HG03135 (cell line): ENCODE data around the gene LHX6.

Experiments used
- ATAC-seq: cut with Tn5 transposase; IDR thresholded peaks from one replicate; pipeline ENCODE4 v1.9.1; 2021; ENCODE audit warnings: mild to moderate bottlenecking, moderate library complexity; ENCODE audit not compliant: unreplicated experiment

LHX6 gene

DNA sequence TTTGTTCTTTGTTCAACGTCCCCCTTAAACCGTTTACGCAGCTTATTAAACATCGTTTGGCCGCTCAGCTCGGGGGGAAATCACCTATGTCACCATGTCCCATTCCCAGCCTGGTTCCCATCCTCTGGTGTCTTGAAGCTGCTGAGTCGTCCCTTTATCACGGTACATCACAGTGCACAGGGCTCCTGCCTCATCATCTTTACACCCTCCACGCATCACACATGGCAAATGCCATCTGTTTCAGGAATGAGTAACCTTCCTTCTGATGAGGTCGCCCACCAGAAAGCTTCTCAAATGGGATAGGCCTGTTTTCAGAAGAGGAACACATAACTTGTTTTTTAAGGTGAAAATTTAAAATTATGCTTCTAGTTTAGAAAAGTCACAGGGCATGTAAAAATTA, 7.9 kb upstream of the LHX6 start:
- no peak for ATAC-seq

DNA sequence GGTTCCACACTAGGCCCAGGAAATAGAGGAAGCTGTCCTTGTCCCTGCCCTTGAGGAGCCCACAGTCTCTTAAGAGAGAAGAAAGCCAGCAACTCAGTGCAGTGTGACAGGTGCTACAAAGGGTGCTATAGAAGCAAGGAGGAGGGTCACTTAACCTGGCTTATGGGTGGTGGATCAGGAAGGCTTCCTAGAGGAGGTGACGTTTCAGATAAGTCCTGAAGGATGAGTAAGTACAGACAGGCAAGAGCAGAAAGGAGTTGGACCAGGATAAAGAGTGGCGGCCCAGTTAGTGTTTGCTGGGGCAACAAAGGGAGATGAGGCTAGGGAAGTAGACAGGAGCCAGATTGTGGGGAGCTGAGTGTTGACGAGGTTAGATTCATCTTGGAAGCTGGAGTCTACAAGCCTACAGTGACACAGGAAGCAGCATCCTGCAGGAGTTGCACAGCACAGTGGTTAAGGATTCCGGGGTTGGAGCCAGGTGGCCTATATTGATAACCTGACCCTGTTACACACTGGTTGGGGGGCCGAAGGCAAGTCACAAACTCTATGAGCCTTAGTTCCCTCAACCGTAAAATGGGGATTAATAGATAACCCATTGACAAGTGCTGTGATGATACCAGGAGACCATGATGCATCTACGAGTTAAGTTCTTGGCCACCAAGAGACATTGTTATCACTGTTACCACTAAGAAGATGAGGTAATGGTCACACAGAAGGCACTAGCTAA, 5.4 kb upstream of the LHX6 start:
- no peak for ATAC-seq

DNA sequence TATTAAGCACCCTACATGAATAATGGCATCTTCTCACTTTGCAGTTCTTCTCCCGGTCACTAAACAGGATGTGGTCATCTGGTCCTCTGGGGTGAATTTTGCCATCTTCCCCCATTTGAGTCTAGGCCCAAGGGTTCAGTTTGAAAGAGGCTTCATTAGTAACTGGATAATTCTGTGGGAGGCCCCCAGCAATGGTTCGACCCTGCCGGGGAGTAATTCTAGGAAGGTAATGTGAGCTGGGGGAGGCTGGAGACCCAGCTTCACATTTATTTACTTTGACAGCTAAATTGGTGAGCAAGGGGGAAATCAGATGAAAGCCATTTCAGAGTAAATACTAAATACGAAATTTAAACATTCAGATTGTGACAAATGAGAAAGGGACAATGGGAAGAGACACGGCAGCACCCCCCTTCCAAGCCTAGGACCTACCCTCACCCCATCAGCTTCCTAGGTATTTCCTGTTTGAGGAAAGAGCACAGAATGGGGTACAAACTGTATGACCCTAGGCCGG, 4.1 kb upstream of the LHX6 start:
- ATAC-seq: no peak

DNA sequence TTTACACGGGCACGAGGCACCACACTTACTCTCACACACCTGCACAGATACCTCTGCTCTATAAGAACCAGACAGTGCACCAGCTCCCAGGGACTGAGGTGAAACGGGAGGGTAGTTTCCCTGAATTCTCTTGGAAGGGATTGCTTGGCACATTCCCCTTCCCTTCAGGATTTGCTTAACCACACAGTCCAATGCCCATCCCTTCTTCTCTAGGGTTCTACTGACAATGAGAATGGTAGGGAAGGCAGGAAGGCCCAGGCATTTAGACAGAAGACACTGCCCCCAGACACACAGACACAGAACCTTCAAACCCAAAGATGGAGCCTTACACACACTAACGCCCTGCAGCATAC, 704 bp upstream of the LHX6 start:
- ATAC-seq: no peak

DNA sequence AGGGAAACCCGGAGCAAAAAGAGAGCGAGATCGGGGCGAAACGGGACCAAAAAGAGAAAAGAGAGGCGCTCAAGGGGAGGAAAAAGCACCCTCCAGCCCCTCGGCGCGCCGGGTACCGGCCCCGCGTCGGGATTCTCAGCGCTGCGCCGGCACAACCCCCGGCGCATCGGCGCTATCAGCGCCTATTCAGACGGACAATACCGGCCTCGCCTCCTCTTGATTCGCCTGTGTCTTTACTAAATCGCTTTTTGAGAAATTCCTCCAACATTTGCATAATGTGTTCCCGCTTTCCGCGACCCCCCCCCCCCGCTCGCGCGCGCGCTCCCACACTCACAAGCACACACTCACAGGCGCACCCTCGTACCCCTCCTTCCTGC, 578 bp downstream of the LHX6 start:
- ATAC-seq: no peak

DNA sequence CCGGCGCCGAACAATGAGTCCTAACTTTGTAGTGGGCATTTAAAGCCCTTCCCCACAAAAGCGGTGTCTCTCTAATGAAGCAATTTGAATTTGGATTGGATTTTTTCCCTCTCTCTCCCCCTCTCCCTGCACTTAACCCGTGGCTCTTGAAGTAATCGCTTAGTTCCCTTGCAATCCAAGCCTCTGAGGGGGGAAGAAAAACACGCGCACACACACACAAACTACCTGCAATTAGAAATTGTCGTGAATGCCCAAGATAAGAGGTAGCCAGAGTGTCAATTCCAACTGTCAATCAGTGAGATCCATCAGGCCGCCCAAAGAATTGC, 1.2 kb downstream of the LHX6 start:
- ATAC-seq: no peak

DNA sequence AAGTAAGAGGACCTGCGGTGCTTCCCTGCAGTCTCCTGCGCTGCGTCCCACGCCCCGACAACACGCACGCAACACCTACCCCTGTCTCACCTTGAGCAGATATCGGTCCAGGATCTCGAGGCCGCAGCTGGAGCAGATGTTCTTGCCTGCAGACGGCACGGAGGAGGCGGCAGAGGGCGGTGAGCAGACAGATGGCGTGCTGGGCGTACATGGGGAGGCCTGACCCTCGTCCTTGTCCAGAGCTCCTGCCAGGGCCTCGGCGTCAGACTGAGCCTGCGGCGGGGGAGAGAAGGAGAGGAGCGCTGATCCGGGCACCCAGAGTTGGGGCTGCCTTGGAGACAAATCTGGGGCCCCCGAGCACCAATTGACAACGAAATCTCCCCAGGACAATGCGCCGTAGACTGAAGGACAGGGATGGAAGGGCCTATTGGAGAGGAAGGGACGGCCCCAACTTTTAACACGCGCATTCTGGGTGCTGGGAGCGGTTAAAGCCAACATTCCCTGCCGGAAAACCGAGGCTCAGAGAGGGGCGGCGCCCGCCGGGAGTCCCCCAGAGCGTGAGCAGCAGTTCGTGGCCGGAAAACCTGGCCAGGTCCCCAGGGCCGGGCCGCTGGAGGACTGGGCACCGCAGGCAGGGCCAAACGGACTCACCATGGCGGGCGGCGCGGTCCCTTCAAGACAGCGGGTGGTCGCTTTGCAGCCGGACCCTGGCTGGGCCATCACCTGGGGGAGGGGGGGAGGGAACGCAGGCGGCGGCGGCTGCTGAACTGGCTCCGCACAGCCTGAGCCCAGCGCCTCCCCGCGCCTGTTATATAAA, 1.8 kb downstream of the LHX6 start:
- no peak for ATAC-seq

DNA sequence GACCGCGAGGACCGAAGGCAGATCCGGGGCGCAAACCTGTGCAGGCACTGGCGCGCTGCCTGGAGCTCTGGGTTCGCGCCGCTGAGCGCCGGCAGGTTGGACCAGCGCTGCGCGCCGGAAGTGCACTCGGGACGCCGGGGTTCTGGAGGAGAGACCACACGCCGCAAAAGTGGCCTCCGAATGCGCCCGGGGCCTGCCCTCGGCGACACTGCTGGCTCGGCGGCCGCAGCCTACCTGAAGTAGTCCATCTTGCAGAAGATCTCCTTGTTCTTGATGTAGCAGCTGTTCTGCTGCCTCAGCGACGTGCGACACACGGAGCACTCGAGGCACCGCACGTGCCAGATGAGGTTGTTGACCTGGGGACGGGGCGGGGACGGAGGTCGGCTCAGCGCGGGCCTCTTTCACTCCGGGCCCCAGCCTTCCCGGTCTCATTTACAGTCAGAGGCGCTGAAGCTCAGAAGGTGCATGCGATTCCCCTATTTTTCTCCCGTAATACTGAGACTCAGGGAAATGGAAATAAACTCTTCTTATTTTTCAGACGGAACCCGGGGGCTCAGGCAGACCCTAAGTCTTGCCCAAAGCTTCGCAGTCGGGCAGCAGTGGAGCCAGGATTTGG, 2.5 kb downstream of the LHX6 start:
- no peak for ATAC-seq

DNA sequence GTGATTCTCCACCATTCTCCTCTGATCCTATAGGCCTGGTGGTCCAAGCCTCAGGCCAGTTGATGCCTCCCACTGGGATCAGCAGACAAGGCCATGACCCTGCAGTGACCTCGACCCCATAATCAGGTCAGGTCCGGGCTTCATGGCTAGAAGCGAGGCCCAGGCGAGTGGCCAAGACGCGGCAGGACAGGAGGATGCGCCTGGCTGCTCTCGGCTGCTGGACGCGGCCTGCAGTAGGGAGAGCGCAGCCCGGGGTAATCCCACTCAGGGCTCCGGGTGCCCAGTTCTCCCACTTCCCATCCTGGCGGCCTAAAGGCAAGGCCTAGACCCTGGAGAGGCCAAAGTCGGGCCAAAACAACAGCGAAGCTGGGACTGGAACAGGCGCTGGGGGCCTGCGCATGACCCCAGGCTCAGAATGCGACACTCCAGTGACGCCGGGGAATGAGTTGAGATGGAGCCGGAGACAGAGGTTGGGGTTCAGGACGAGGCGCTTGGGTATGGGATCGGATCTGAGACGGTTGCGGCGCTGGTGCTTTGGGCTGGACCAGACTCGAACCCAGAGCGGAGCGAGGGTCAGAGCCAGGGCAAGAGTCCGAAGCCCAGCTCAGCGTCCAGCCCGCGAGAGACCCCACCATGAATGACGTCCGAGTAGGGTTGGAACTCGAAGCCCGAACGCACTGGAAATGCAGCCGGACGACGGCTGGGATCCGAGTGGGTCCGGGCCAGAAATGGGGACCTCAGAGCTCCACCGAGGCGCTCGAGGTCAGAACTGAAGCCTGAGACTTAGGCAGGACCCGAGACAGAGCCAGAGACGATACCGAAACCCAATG, 3.2 kb downstream of the LHX6 start:
- no peak for ATAC-seq

DNA sequence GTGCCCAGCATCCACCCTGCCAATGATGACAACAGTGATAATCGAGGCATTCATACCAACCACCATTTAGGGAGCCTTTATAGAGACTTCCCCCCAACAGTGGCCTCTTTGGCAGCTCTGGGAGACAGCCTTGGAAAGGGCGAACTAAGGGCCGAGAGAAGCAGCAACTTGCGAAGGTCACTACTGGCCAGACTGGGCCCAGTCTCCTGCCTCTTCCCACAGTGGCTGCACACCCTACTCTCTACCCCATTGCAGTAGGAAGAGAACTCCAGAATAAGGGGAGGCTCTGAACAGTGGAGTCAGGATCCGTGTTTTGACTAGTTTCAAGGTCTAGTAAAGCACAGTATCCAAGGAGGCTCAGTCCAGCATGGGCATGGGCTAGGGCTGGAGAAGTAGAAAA, 5.3 kb downstream of the LHX6 start:
- no peak for ATAC-seq

DNA sequence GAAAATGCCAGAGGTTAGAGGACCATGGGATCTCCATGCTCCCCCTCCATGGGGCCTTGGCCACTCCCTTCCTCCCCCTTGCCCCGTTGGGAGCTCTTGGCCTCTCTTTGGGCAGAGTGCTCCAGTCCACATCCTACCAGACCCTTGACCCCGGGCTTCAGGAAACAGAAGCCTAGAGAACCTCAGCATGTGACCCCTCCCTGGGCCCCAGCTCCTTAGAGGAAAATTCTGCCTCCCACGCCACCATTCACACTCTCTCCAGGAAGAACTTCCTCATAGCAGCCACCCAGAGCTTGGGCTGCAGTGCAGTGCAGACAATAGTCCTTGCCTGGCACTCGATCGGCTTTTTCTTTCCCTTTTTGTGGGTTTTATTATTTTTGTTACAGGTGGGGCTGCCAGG, 6.0 kb downstream of the LHX6 start:
- ATAC-seq: no peak

DNA sequence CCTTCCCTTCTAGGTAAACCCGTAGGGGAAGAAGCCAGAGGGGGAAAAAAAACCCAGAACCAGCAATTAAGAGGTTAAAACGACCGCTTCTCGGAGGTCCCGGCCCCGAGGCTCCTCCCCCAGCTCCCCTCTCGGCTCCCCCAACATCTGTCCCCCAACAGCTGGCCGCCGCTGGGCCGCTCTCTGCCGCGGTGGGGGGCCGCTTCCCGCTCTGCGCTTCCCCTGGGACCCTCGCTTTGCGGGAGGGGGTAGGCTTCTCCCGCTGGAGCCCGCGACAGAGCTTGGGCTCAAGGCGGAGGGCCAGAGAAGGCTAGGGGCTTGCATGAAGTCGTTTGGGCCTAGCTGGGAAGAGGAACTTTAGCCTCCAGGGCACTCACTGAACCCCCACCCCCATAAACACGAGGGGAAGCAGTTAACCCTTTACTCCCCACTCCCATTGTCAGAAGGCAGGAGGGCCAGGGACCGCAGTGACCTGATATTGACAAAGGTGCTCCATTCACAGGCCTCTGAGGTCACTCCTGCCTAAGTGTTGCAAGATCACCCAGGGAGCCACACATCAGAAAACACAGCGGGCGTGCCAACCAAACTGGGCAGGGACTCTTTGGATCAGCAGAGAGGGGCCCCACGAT, 7.5 kb downstream of the LHX6 start:
- no peak for ATAC-seq

DNA sequence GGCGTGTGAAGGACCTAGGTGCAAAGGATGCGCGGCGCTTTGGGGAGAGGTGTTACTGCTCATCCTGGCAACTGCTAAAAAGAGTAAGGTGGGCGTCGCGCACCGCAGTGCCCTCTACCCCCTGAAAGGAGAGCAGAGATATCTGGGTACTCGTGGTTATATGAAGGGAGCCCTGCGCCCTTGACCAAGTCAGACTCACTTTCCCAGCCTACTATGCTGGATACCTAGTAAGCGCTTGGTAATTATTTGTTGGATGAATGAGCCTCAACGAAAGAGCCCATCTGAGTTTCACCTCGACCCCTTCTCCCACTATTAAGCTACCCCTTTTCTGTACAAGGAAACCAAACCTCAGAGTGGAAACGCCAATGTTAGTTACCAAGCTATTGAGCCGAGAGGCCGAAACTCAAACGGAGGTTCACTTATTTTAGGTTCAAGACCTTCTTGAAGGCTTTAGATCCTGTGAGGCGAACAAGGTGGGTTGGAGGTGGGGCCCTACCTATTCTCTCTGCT, 8.0 kb downstream of the LHX6 start:
- no peak for ATAC-seq

DNA sequence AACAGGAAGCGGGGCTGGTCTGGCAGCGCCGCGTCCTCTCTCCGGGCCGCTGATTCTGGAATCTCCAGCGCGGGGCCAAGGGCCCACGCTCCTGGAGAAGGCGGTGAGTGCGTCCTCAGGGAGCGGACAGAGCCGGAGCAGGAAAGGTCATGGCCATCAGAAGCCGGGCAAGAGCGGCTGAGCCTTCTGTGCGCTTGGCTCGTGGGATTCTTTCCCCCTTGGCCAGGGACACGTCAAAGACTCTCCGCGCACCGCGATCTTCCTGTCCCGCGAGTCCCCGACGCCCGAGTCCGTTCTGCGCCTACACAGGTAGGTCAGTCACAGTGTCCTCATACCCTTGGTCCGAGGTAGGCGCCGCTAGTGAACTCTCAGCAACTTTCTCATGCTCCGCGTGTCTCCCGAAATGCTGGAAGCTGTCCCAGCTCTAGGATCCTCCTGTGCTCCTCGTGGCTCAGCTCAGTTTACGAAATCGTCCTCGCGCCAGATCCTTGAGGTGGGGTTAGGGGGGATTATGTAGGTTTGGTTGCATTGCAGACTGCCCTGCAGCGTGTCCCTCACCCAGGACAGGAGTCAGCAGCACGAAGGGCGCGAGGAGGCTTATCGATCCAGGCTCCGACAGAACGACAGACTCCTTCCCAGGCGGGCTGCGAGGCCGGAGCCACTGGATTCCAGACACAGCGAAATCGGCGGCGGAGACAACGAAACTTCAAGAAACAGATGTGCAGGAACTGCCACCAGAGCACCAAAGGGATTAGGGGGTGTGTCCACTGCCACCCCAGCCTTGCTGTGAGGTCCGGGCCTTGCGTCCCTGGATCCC, 8.7 kb downstream of the LHX6 start:
- no peak for ATAC-seq

DNA sequence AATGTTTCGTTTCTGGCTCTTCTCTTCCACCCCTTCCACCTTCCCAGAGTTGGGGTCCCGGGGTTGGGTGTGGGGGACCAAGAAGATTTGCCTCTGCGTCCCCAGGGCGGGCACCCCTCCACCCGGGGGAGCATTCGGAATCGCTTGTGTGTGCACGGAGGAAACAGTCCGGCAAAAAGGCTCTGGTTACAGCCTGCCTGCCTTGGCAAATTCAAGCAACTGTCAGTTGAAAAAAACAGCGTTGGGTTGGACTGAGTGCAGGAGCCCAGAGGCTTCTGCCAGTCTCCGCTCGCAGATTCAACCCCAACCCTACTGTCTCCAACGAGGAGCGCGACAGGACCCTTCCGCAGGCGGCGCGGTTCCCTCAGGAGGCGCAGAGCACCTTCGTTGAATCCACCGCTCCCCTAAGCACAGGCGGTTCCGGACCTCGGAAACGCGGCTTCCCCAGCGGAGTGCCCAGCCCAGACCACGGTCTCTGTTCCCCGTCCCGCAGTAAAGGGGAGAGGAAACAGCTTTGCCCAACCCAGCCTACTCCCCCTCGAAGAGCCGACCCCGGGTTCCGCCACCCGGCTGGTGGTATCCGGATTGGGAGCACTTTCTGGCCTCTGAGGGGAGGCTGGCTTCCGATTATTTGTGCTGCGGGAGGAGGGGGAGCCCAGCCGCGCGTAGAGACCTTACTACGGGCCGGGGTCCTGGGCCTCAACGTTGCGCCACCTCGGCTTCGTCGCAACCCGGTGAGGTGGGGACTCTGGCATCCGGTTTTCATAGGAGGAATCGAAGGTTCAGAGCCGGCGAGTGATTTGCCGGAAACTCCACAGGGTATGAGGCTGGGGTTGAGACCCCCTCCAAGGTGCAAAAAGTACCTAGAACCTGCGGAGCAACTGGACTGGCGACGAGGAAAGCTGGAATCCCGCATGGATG, 9.6 kb downstream of the LHX6 start:
- ATAC-seq: no peak

DNA sequence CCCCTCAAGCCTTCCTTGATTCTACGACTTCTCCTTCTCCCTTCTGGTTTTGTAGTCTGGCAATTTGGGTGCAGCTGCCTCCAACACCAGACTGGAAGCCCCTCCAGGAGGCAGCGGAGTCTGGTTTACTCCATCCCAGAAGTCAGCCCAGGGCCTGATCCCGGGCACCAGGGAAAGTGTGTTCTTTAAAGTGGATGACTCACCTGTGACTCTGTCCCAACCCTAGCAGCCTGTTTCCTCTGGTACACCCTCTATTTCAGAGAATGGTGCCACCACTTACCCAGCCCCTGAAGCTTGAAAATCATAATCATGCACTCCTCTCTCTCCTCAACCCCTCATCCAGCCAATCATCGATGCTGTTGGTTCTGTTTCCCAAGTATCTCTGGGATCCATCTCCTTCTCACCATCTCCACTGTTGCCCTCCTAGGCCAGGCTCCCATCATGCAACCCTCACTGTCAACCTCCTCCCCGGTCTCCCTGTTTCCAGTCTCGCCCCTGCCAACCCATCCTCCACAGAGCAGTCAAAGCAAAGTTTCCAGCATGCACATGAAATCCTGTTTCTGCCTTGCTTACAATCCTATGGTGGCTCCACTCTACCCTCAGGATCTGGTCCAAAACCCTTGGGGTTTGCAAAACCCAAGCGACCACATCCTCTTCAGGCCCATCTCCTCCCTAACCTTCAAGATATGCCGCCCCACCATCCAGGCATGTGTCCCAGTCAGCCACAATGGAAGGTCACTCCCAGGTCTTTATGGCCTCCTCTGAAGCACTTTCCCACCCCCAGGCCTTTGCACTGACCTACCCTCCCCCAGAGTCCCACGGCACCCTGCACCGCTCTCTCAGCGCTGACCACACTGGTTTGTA, 10.5 kb downstream of the LHX6 start:
- no peak for ATAC-seq

DNA sequence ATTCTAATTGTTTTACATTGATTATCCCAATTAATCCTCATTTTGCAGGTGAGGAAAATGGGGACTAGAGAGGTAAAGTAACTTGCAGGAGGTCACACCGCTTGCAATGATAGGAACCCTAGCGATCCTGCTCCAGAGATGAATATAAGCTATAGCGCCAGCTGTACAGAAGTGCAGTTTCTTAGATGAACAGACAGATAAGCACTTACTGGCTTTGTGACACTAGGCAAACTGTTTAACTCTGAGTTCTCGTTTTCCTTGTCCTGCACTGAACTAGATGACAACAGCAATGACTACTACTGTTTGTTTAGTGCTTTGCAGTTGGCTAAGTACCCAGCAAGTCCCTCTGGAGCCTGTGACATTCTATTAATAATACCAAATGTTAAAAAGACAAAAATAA, 11.1 kb downstream of the LHX6 start:
- no peak for ATAC-seq
